ENCODE measurements around the gene EVX1.

EVX1 gene

GRCh38 chr7:27200761-27201579, 41.6 kb upstream of the EVX1 start:
- no peaks in the 10 kb centered on the region for H3K9me3 Mint-ChIP-seq
- no peak overlapping the region for H3K27ac Mint-ChIP-seq (ENCODE audit: low read depth)
- H3K4me3 Mint-ChIP-seq = peak overlapping the region; percentile 78
- peaks cover 99% of the 10 kb centered on the region for H3K27me3 Mint-ChIP-seq
- peaks cover 19% of the 10 kb centered on the region for H3K36me3 Mint-ChIP-seq (ENCODE audit: insufficient read depth)
- no peak for DNase-seq (ENCODE audit: low spot score in 2 of 2)
- H3K4me1 Mint-ChIP-seq = peaks cover 54% of the 10 kb centered on the region
- no peak for ATAC-seq (replicated peaks; ENCODE audit: extremely low read depth, poor library complexity, severe bottlenecking)

- Mint-ChIP-seq H3K4me3 (peak overlapping the region; percentile 78), H3K36me3 (ENCODE audit: insufficient read depth) (peaks cover 21% of the 10 kb centered on the region)
Measured at GRCh38 chr7:27201580-27202017, 41.0 kb upstream of the EVX1 start.

GRCh38 chr7:27202018-27202861, 40.4 kb upstream of the EVX1 start:
- Mint-ChIP-seq H3K36me3 (ENCODE audit: insufficient read depth) (peaks cover 21% of the 10 kb centered on the region), H3K9me3 (no peaks in the 10 kb centered on the region), H3K4me1 (peaks cover 56% of the 10 kb centered on the region), H3K27ac (ENCODE audit: low read depth) (no peak overlapping the region), H3K27me3 (peaks cover 99% of the 10 kb centered on the region), H3K4me3 (no peak overlapping the region)
- ATAC-seq (replicated peaks; ENCODE audit: extremely low read depth, poor library complexity, severe bottlenecking) (no peak), DNase-seq (ENCODE audit: low spot score in 2 of 2) (no peak)

More at GRCh38 chr7:27201580-27202017, 41.0 kb upstream of the EVX1 start:
- no peak for DNase-seq (ENCODE audit: low spot score in 2 of 2)
- Mint-ChIP-seq H3K27ac (ENCODE audit: low read depth) (no peak overlapping the region), H3K9me3 (no peaks in the 10 kb centered on the region), H3K27me3 (peaks cover 99% of the 10 kb centered on the region), H3K4me1 (peaks cover 56% of the 10 kb centered on the region)
- no peak for ATAC-seq (replicated peaks; ENCODE audit: extremely low read depth, poor library complexity, severe bottlenecking)

GRCh38 chr7:27202862-27203134, 39.8 kb upstream of the EVX1 start:
- Mint-ChIP-seq H3K9me3 (no peaks in the 10 kb centered on the region), H3K36me3 (ENCODE audit: insufficient read depth) (peaks cover 18% of the 10 kb centered on the region), H3K27me3 (peaks cover 99% of the 10 kb centered on the region), H3K4me3 (no peak overlapping the region), H3K27ac (ENCODE audit: low read depth) (no peak overlapping the region), H3K4me1 (peaks cover 56% of the 10 kb centered on the region)
- DNase-seq (ENCODE audit: low spot score in 2 of 2) (no peak), ATAC-seq (replicated peaks; ENCODE audit: extremely low read depth, poor library complexity, severe bottlenecking) (no peak)

GRCh38 chr7:27203365-27203953, 39.1 kb upstream of the EVX1 start:
- no peaks in the 10 kb centered on the region for H3K9me3 Mint-ChIP-seq
- H3K36me3 Mint-ChIP-seq (ENCODE audit: insufficient read depth) = peaks cover 17% of the 10 kb centered on the region
- ATAC-seq (replicated peaks; ENCODE audit: extremely low read depth, poor library complexity, severe bottlenecking) (no peak), DNase-seq (ENCODE audit: low spot score in 2 of 2) (no peak)
- H3K4me1 Mint-ChIP-seq = peaks cover 56% of the 10 kb centered on the region
- no peak overlapping the region for H3K27ac Mint-ChIP-seq (ENCODE audit: low read depth)
- H3K27me3 Mint-ChIP-seq = peaks cover 99% of the 10 kb centered on the region
- no peak overlapping the region for H3K4me3 Mint-ChIP-seq

- no peaks in the 10 kb centered on the region for H3K9me3 Mint-ChIP-seq
- peaks cover 51% of the 10 kb centered on the region for H3K4me1 Mint-ChIP-seq
- ATAC-seq (replicated peaks; ENCODE audit: extremely low read depth, poor library complexity, severe bottlenecking) (no peak), DNase-seq (ENCODE audit: low spot score in 2 of 2) (peak in 1 of 2 donors; percentile 1)
- H3K36me3 Mint-ChIP-seq (ENCODE audit: insufficient read depth) = peaks cover 14% of the 10 kb centered on the region
- H3K4me3 Mint-ChIP-seq = no peak overlapping the region
- no peak overlapping the region for H3K27ac Mint-ChIP-seq (ENCODE audit: low read depth)
- H3K27me3 Mint-ChIP-seq = peaks cover 99% of the 10 kb centered on the region
Measured at GRCh38 chr7:27203964-27204594, 38.5 kb upstream of the EVX1 start.

GRCh38 chr7:27204851-27205322, 37.7 kb upstream of the EVX1 start:
- H3K36me3 Mint-ChIP-seq (ENCODE audit: insufficient read depth) = peaks cover 14% of the 10 kb centered on the region
- H3K4me1 Mint-ChIP-seq = peaks cover 48% of the 10 kb centered on the region
- H3K4me3 Mint-ChIP-seq = no peak overlapping the region
- ATAC-seq (replicated peaks; ENCODE audit: extremely low read depth, poor library complexity, severe bottlenecking) (no peak), DNase-seq (ENCODE audit: low spot score in 2 of 2) (no peak)
- no peaks in the 10 kb centered on the region for H3K9me3 Mint-ChIP-seq
- peaks cover 100% of the 10 kb centered on the region for H3K27me3 Mint-ChIP-seq
- no peak overlapping the region for H3K27ac Mint-ChIP-seq (ENCODE audit: low read depth)

GRCh38 chr7:27205325-27206280, 37.0 kb upstream of the EVX1 start:
- Mint-ChIP-seq H3K9me3 (no peaks in the 10 kb centered on the region), H3K4me1 (peaks cover 48% of the 10 kb centered on the region), H3K36me3 (ENCODE audit: insufficient read depth) (peaks cover 11% of the 10 kb centered on the region), H3K27ac (ENCODE audit: low read depth) (no peak overlapping the region), H3K4me3 (peak overlapping the region; percentile 23), H3K27me3 (peaks cover 100% of the 10 kb centered on the region)
- no peak for DNase-seq (ENCODE audit: low spot score in 2 of 2)
- no peak for ATAC-seq (replicated peaks; ENCODE audit: extremely low read depth, poor library complexity, severe bottlenecking)

GRCh38 chr7:27207348-27207985, 35.1 kb upstream of the EVX1 start:
- Mint-ChIP-seq H3K27ac (ENCODE audit: low read depth) (no peak overlapping the region), H3K4me1 (peaks cover 33% of the 10 kb centered on the region), H3K27me3 (peaks cover 100% of the 10 kb centered on the region), H3K4me3 (no peak overlapping the region), H3K36me3 (ENCODE audit: insufficient read depth) (peaks cover 4% of the 10 kb centered on the region), H3K9me3 (no peaks in the 10 kb centered on the region)
- no peak for ATAC-seq (replicated peaks; ENCODE audit: extremely low read depth, poor library complexity, severe bottlenecking)
- no peak for DNase-seq (ENCODE audit: low spot score in 2 of 2)

- DNase-seq (ENCODE audit: low spot score in 2 of 2) (no peak), ATAC-seq (replicated peaks; ENCODE audit: extremely low read depth, poor library complexity, severe bottlenecking) (no peak)
- Mint-ChIP-seq H3K4me3 (no peak overlapping the region), H3K27me3 (peaks cover 98% of the 10 kb centered on the region), H3K36me3 (ENCODE audit: insufficient read depth) (peaks cover 4% of the 10 kb centered on the region), H3K27ac (ENCODE audit: low read depth) (no peak overlapping the region), H3K9me3 (no peaks in the 10 kb centered on the region), H3K4me1 (peaks cover 31% of the 10 kb centered on the region)
Measured at GRCh38 chr7:27208998-27209397, 33.6 kb upstream of the EVX1 start.

GRCh38 chr7:27209933-27210440, 32.6 kb upstream of the EVX1 start:
- Mint-ChIP-seq H3K9me3 (no peaks in the 10 kb centered on the region), H3K27me3 (peaks cover 98% of the 10 kb centered on the region), H3K4me1 (peaks cover 21% of the 10 kb centered on the region), H3K36me3 (ENCODE audit: insufficient read depth) (peaks cover 4% of the 10 kb centered on the region), H3K27ac (ENCODE audit: low read depth) (no peak overlapping the region), H3K4me3 (peak overlapping the region; percentile 43)
- DNase-seq (ENCODE audit: low spot score in 2 of 2) (no peak), ATAC-seq (replicated peaks; ENCODE audit: extremely low read depth, poor library complexity, severe bottlenecking) (no peak)
